CD4-positive, alpha-beta T cell treated with Interleukin-15 for 1 hour (primary cell): ENCODE measurements around the gene HOXA1.
"Not testable (repeated sequence)": the region's sequence is repeated elsewhere in the genome, so short reads cannot be mapped to it uniquely, and the experiment has no call there.

Source experiments
- DNase-seq: peaks from one replicate; pipeline ENCODE4 v3.0.0-alpha.2; 2020

HOXA1 gene

GRCh38 chr7:27088002-27088922 lies 7.5 kb downstream of the HOXA1 start:
- DNase-seq, result no peak

DNA sequence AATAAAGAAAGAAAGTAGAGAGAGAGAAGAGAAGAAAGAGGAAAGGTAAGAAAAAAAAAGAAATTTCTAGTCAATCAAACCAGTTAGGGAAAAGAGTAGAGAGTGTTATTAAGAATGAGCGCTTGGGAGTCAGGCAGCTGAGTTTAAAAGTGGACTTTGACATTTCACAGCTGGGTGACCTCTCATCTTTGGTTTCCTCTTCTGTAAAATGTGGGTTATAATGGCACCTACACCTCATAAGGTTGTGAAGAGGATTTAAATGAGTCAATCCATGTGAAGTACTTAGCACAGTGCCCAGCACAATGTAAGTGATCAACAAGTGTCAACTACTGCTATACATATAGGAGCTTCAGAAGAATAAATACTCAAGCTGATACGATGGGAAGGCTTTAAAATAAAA lies 12.2 kb downstream of the HOXA1 start:
- no peak for DNase-seq

- no peak for DNase-seq
Measured at GRCh38 chr7:27082171-27082570, 13.6 kb downstream of the HOXA1 start.

- DNase-seq, result no peak
Measured at GRCh38 chr7:27080844-27081436, 14.9 kb downstream of the HOXA1 start.

DNA sequence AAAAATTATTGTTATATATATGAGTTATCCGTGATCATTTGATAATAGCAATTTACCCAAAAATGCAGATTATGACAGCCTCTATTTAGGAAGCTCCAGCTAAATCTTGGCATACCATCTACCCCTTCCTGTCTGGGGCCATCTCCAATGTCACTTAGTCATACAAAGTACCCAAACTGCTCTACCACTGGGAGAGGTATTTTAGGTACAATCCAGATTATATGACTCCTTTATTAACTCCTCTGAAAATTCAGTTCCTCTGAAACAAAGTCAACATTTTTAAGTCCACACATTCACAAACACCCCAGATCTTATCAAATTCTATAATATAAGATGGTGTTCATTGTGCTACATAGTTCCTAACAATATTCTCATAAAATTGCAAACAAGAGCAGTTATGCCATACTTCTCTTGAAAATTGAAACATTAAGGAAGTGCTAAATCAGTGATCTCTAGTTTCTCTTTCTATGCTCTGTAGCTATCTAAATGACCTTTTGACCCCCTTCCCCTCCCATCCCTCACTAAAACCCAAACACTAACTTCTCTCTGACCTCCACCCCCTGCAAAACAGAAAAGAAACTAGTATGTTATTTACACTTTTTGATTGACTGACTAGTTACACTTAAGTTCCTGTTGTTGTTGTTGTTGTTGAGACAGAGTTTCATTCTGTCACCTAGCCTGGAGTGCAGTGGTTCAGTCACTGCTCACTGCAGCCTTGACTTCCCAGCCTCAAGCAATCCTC lies 16.4 kb downstream of the HOXA1 start:
- no peak for DNase-seq

GRCh38 chr7:27078616-27079233 lies 17.1 kb downstream of the HOXA1 start:
- DNase-seq, result no peak

DNA sequence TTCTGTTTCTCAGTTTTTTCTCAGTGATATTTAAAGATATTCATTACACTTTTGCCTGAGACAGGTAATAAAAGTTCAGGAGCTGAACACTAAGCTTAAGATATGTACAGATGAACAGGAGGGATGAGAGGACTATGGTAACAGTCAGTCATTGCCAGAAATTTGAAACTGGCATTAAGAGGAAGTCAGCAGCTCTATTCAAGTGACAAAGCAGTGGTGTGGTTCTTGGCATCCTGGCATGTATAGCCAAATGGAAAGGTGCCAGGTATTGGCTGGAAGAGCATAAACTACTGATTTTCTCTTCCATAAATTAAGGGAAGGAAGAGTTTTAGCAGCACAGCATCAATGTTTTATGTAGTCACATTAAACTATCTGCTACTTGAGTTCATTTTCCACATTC lies 22.7 kb downstream of the HOXA1 start:
- DNase-seq, result no peak

DNA sequence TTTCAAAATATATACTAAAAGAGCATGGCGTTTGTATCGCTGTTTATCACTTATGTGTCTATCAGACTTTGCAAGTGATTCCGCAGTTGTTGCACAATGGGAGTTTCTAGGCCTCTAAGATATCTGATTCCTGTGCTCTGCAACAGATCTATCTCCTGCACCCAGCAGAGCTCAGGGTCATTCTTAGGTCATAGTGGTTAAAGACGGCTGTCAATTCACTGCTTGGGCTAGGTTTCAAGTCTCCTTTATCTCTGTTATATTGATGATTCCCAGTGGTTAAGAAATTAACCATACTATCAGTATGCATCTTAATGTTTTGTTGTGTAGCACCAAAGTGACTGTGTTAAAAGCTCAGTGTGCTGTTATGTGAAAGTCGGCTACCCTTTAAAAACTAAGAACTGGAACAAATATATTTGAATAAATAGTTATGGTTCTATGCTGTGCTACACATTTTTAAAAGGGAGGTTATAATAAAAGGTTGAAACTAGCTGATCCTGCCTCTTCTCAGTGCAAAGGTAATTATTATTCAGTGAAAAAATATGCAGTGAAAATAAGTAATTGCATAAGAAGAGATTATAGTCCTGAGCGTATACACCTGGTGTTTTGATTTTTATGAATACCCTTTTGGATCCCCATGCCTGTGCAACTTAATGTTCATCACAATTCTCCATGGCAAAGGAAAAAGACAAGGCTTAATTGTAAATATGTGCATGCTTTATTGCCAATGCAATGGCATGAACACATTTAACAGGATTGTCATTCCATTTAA lies 24.0 kb downstream of the HOXA1 start:
- DNase-seq, result no peak

DNA sequence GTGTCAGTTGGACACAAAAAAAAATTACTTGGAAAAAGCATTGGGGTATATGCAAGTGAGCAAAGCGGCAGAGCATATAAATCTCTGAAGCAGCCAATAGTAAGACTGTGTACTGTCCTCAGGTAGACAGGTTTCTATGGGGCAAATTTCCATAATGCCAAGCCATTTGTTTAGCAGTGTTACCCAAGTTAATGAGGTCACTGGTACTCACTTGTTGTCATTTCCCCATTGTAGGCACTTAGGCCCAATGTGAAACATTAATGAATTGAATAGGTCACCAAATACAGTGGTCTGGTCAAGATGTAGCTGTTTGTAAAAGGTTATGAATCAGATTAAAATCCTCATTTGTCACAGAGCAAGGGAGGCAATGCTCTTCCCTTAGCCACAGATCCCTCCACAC lies 27.5 kb downstream of the HOXA1 start:
- DNase-seq, result no peak

- no peak for DNase-seq
Measured at GRCh38 chr7:27066148-27066547, 29.7 kb downstream of the HOXA1 start.

GRCh38 chr7:27065709-27066108 lies 30.1 kb downstream of the HOXA1 start:
- DNase-seq, result no peak

- DNase-seq, result no peak
Measured at GRCh38 chr7:27064661-27065060, 31.1 kb downstream of the HOXA1 start.

DNA sequence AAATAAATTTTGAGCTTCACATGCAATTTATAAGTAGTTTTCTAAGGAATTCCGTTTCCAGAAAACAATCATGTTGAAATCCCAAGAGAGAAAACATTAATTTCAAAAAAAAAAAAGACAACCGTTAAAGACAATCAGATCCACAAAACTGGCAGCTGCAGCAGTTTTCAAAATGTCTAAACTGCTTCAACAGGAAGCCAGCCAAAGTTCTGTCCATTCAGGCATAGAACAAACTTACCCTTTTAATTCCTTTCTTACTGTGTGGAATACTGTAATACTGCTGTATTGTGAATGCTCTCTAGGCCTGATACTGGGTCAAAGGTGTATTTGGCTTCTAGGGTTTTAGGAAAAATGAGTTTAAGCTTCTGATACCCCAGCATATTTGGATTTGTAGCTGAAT lies 31.6 kb downstream of the HOXA1 start:
- no peak for DNase-seq

DNA sequence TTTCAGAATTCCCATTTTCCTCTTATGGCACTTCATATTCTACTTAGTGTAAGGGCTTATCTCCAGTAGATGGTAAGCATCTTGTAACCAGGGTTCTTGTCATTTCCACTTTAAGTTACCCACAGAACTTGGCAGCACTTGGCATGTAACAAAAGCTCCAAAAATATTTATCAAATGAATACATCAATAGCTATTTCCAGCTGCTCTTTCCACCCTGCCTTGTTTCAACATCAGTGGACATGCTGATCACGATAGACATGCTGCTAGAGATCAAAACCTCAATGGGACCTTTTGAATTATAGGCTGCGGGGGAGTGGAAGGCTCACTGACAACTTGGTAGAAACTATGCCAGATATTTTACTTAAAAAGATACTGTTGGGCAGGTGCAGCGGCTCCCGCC lies 32.9 kb downstream of the HOXA1 start:
- no peak for DNase-seq

GRCh38 chr7:27053153-27053552 lies 42.6 kb downstream of the HOXA1 start:
- no peak for DNase-seq

DNA sequence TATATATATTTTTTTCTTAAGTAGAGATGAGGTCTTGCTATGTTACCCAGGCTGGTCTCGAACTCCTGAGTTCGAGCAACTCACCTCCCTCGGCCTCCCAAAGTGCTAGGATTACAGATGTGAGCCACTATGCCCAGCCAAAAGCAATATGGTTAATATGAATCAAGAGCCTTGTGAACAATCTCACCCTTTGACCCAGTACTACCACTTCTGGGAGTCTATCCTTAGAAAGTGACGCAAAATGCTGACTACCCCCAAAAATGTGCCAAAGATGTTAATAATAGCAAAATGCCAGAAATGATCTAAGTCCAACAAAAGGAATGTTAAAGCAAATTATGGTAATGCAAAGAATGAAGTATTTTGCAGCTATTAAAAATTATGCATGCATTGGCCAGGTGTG lies 44.3 kb downstream of the HOXA1 start:
- DNase-seq, result no peak

DNA sequence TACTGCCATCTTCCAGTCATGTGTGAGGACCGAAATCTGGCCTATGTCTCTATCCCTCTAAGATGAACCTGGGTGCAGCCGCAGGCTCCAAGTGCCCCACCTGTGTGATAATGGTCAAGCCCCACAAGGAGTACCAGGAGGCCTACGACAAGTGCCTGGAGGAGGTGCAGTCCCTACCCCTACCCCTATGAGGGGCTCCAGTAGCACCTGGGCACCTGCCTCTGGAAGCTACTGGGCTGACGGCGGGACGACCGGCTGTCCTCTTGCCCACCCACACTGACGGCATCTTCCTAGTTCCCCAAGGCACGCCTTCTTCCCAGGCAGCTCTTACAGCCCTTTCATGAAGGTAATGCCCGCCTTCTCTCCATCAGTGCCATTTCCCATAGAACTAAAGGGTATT lies 47.4 kb downstream of the HOXA1 start:
- no peak for DNase-seq

- DNase-seq, result no peak
Measured at GRCh38 chr7:27046854-27047549, 48.8 kb downstream of the HOXA1 start.

GRCh38 chr7:27045972-27046371 lies 49.8 kb downstream of the HOXA1 start:
- DNase-seq, result not testable (repeated sequence)

DNA sequence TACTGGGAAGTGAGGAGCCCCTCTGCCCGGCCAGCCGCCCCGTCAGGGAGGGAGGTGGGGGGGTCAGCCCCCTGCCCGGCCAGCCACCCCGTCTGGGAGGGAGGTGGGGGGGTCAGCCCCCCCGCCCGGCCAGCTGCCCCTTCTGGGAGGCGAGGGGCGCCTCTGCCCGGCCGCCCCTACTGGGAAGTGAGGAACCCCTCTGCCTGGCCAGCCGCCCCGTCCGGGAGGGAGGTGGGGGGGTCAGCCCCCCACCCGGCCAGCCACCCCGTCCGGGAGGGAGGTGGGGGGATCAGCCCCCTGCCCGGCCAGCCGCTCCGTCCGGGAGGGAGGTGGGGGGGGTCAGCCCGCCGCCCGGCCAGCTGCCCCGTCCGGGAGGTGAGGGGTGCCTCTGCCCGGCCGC lies 50.7 kb downstream of the HOXA1 start:
- DNase-seq, result not testable (repeated sequence)
